Measurements from ENCODE around the gene STEAP4. TPM values are rescaled to one million over a fixed set of nuclear protein-coding genes. Genes with fewer than 3 reads are reported as not detected.

STEAP4 gene
- total RNA-seq, 1 experiment from 2014 or later = 0.10 TPM

DNA sequence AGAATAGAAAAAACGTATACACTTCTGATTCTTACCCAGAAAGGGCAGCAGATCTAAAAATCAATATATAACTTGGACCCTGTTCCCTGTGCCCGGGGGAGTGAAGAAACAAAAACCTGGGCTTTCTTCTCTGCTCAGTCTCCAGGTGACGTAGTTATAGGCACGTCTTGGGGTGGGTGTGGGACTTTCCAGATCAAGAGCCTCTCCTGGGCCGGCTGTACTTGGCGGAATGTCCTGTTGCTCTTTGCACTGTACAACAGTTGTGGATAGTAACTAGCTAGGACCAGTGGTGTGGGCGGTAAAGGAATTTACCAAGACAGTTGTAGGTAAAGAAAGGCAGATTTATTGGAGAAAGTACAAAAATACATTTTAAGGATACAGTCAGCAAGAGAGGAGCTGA, 40.4 kb upstream of the STEAP4 start:
- DNase-seq (ENCODE audit: low read depth, low spot score) = no peak
- no peaks in the 10 kb centered on the region for H3K4me1 ChIP-seq (ENCODE audit: control insufficient read depth, insufficient read depth, low read length)
- intact Hi-C loops (cut with micrococcal nuclease; ENCODE audit: unreplicated experiment) = no loop called here
- H3K9me3 ChIP-seq (ENCODE audit: control insufficient read depth, insufficient read depth, low read depth, low read length) = no peaks in the 10 kb centered on the region
- H3K4me3 ChIP-seq (ENCODE audit: low read depth in 2 of 2, low read length in 2 of 2) = no peak overlapping the region
- in situ Hi-C loops (cut with HindIII; ENCODE audit: low pct_unique_long_range_greater_than_20kb, low sequenced_read_pairs) = no loop called here
- no peak for TF ChIP-seq CTCF (IDR thresholded peaks at IDR 0.05)
- ChIA-PET POLR2A (no interaction called here), CTCF (no interaction called here)
- peaks cover 5% of the 10 kb centered on the region for H3K27me3 ChIP-seq (ENCODE audit: control insufficient read depth, insufficient read depth, low read length)
- no TSS peak for BruUV-seq (replicated peaks)
- no peak for ATAC-seq
- no peaks in the 10 kb centered on the region for H3K36me3 ChIP-seq (ENCODE audit: control insufficient read depth, insufficient read depth, low read length)
- no peak overlapping the region for H3K27ac ChIP-seq (ENCODE audit: low read length)

DNA sequence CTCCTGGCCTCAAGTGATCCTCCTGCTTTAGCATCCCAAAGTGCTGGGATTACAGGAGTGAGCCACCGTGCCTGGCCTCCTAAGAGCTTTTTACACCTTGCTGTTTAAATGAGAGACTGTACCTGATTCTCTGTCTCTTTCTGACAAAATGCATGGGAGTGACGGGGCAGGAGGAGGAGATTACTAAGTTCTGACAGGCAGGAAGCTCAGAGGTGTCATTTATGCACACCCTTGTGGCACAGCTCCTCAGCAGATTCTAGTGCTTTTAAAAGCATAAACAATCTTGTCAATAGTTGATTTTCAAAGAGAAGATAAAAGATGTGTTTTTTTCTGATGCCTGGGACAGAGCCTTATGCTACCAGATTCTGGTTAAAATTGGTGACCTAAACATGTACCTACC, 39.7 kb upstream of the STEAP4 start:
- H3K9me3 ChIP-seq (ENCODE audit: control insufficient read depth, insufficient read depth, low read depth, low read length) = no peaks in the 10 kb centered on the region
- ChIA-PET POLR2A (no interaction called here), CTCF (no interaction called here)
- no peak overlapping the region for H3K27ac ChIP-seq (ENCODE audit: low read length)
- intact Hi-C loops (cut with micrococcal nuclease; ENCODE audit: unreplicated experiment) = no loop called here
- in situ Hi-C loops (cut with HindIII; ENCODE audit: low pct_unique_long_range_greater_than_20kb, low sequenced_read_pairs) = no loop called here
- no peaks in the 10 kb centered on the region for H3K4me1 ChIP-seq (ENCODE audit: control insufficient read depth, insufficient read depth, low read length)
- H3K27me3 ChIP-seq (ENCODE audit: control insufficient read depth, insufficient read depth, low read length) = peaks cover 5% of the 10 kb centered on the region
- TF ChIP-seq SIN3A (IDR thresholded peaks at IDR 0.05; ENCODE audit: borderline replicate concordance, insufficient read depth, low read depth, low read length) = no peak
- TF ChIP-seq, protein P1, sequence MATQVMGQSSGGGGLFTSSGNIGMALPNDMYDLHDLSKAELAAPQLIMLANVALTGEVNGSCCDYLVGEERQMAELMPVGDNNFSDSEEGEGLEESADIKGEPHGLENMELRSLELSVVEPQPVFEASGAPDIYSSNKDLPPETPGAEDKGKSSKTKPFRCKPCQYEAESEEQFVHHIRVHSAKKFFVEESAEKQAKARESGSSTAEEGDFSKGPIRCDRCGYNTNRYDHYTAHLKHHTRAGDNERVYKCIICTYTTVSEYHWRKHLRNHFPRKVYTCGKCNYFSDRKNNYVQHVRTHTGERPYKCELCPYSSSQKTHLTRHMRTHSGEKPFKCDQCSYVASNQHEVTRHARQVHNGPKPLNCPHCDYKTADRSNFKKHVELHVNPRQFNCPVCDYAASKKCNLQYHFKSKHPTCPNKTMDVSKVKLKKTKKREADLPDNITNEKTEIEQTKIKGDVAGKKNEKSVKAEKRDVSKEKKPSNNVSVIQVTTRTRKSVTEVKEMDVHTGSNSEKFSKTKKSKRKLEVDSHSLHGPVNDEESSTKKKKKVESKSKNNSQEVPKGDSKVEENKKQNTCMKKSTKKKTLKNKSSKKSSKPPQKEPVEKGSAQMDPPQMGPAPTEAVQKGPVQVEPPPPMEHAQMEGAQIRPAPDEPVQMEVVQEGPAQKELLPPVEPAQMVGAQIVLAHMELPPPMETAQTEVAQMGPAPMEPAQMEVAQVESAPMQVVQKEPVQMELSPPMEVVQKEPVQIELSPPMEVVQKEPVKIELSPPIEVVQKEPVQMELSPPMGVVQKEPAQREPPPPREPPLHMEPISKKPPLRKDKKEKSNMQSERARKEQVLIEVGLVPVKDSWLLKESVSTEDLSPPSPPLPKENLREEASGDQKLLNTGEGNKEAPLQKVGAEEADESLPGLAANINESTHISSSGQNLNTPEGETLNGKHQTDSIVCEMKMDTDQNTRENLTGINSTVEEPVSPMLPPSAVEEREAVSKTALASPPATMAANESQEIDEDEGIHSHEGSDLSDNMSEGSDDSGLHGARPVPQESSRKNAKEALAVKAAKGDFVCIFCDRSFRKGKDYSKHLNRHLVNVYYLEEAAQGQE (IDR thresholded peaks at IDR 0.05; ENCODE audit: insufficient read depth in 1 of 2, low read depth in 2 of 2, low read length in 1 of 2) = no peak
- TF ChIP-seq CTCF (IDR thresholded peaks at IDR 0.05) = no peak
- no peak for TF ChIP-seq POLR2AphosphoS5 (IDR thresholded peaks at IDR 0.05; ENCODE audit: low read depth, low read length)
- no peak for TF ChIP-seq TCF7L2 (IDR thresholded peaks at IDR 0.05; ENCODE audit: low read depth, low read length)
- ATAC-seq (no peak), DNase-seq (ENCODE audit: low read depth, low spot score) (no peak)
- no TSS peak for BruUV-seq (replicated peaks)
- no peaks in the 10 kb centered on the region for H3K36me3 ChIP-seq (ENCODE audit: control insufficient read depth, insufficient read depth, low read length)
- H3K4me3 ChIP-seq (ENCODE audit: low read depth in 2 of 2, low read length in 2 of 2) = no peak overlapping the region

Measured in Panc1 (cell line).